OCI-LY1 (cell line): ENCODE measurements around the gene PSMD14.

Experiments
- H2AFZ ChIP-seq: fragments of 200-600 bp; sonication (generic), shearing (Covaris generic); 2 replicates; pipeline ENCODE4 v1.6.0; 2014; ENCODE audit warnings: antibody characterized with exemption, mild to moderate bottlenecking, low read length
- H3F3A ChIP-seq: fragments of 200-600 bp; sonication (generic), shearing (Covaris generic); 2 replicates; pipeline ENCODE4 v1.6.0; 2014; ENCODE audit warnings: mild to moderate bottlenecking, antibody characterized with exemption, low read length, moderate library complexity; ENCODE audit not compliant: insufficient read depth
- H3K27ac ChIP-seq: fragments of 200-600 bp; sonication (generic); 2 replicates; pipeline ENCODE4 v1.5.1; 2014; ENCODE audit warnings: low read length, mixed run types, mild to moderate bottlenecking, low read depth; ENCODE audit not compliant: poor library complexity, severe bottlenecking
- H3K27me3 ChIP-seq: fragments of 200-600 bp; sonication (generic); 2 replicates; pipeline ENCODE4 v1.6.0; 2014; ENCODE audit warnings: antibody characterized with exemption, mild to moderate bottlenecking, low read length, moderate library complexity; ENCODE audit not compliant: insufficient read depth
- H3K36me3 ChIP-seq: fragments of 200-600 bp; sonication (generic); 2 replicates; pipeline ENCODE4 v1.6.1; 2014; ENCODE audit warnings: mild to moderate bottlenecking, antibody characterized with exemption, low read length, moderate library complexity, mixed read lengths; ENCODE audit not compliant: insufficient read depth
- H3K4me1 ChIP-seq: fragments of 200-600 bp; sonication (generic); 2 replicates; pipeline ENCODE4 v1.5.1; 2014; ENCODE audit warnings: mild to moderate bottlenecking, low read length, moderate library complexity; ENCODE audit not compliant: insufficient read depth, severe bottlenecking
- H3K4me2 ChIP-seq: fragments of 200-600 bp; sonication (generic), shearing (Covaris generic); 2 replicates; pipeline ENCODE4 v1.6.1; 2014; ENCODE audit warnings: low read length
- H3K4me3 ChIP-seq: fragments of 200-600 bp; sonication (generic); 2 replicates; pipeline ENCODE4 v1.5.1; 2014; ENCODE audit warnings: low read length, low read depth, mild to moderate bottlenecking, mixed read lengths; ENCODE audit not compliant: poor library complexity, severe bottlenecking
- H3K79me2 ChIP-seq: fragments of 200-600 bp; shearing (Covaris generic); 2 replicates; pipeline ENCODE4 v1.6.1; 2016; ENCODE audit warnings: mixed run types, low read length, mixed read lengths; ENCODE audit not compliant: insufficient read depth
- H3K9ac ChIP-seq: fragments of 200-600 bp; sonication (generic), shearing (Covaris generic); 2 replicates; pipeline ENCODE4 v1.6.1; 2014; ENCODE audit warnings: mild to moderate bottlenecking, low read length, mixed read lengths
- H3K9me2 ChIP-seq: fragments of 200-600 bp; sonication (generic), shearing (Covaris generic); 2 replicates; pipeline ENCODE4 v1.6.1; 2014; ENCODE audit warnings: low read depth, mild to moderate bottlenecking, low read length, mixed read lengths
- H3K9me3 ChIP-seq: fragments of 200-600 bp; shearing (Covaris generic); 2 replicates; pipeline ENCODE4 v1.6.1; 2014; ENCODE audit warnings: low read length, mixed read lengths
- H4K20me1 ChIP-seq: fragments of 200-600 bp; sonication (generic), shearing (Covaris generic); 2 replicates; pipeline ENCODE4 v1.6.0; 2016; ENCODE audit warnings: mild to moderate bottlenecking, low read length; ENCODE audit not compliant: insufficient read depth
- CTCF ChIP-seq: fragments of 200-600 bp; sonication (generic), shearing (Covaris generic); IDR thresholded peaks from 2 replicates; pipeline ENCODE4 v1.5.1; 2017; ENCODE audit warnings: mild to moderate bottlenecking, antibody characterized with exemption, low read length, moderate library complexity, mixed read lengths
- EZH2 ChIP-seq: fragments of 200-600 bp; sonication (generic), shearing (Covaris generic); IDR thresholded peaks from 2 replicates; pipeline ENCODE4 v1.8.0; 2017; ENCODE audit warnings: borderline replicate concordance, mixed run types, mild to moderate bottlenecking, antibody characterized with exemption, low read length, moderate library complexity, mixed read lengths

The PSMD14 gene

GRCh38 chr2:161400076-161400475 is 91.9 kb downstream of the PSMD14 start:
- TF ChIP-seq CTCF (no peak), EZH2 (no peak)
- H3K9ac ChIP-seq = no peak overlapping the region
- peaks cover 78% of the 10 kb centered on the region for H3K36me3 ChIP-seq
- H3F3A ChIP-seq = no peaks in the 10 kb centered on the region
- no peaks in the 10 kb centered on the region for H3K79me2 ChIP-seq
- H3K9me2 ChIP-seq = no peaks in the 10 kb centered on the region; the same call in 1 of the 2 replicates
- H2AFZ ChIP-seq = no peak overlapping the region
- no peaks in the 10 kb centered on the region for H4K20me1 ChIP-seq
- H3K4me2 ChIP-seq = no peak overlapping the region
- no peaks in the 10 kb centered on the region for H3K4me1 ChIP-seq
- H3K27ac ChIP-seq = no peak overlapping the region
- H3K9me3 ChIP-seq = no peaks in the 10 kb centered on the region
- no peaks in the 10 kb centered on the region for H3K27me3 ChIP-seq
- H3K4me3 ChIP-seq = no peak overlapping the region

- H3K27me3 ChIP-seq = no peaks in the 10 kb centered on the region
- H3K4me3 ChIP-seq = no peak overlapping the region
- TF ChIP-seq EZH2 (no peak), CTCF (no peak)
- H3K79me2 ChIP-seq = no peaks in the 10 kb centered on the region
- no peak overlapping the region for H3K4me2 ChIP-seq
- H2AFZ ChIP-seq = no peak overlapping the region
- peaks cover 56% of the 10 kb centered on the region for H3K36me3 ChIP-seq
- no peaks in the 10 kb centered on the region for H3F3A ChIP-seq
- H3K9me2 ChIP-seq = no peaks in the 10 kb centered on the region; the same call in 1 of the 2 replicates
- no peak overlapping the region for H3K9ac ChIP-seq
- no peaks in the 10 kb centered on the region for H4K20me1 ChIP-seq
- H3K4me1 ChIP-seq = no peaks in the 10 kb centered on the region
- H3K9me3 ChIP-seq = no peaks in the 10 kb centered on the region
- no peak overlapping the region for H3K27ac ChIP-seq
These were observed 94.1 kb downstream of the PSMD14 start for GRCh38 chr2:161402297-161402696.

- no peaks in the 10 kb centered on the region for H3K9me3 ChIP-seq
- H3K9me2 ChIP-seq = no peaks in the 10 kb centered on the region
- peaks cover 43% of the 10 kb centered on the region for H3K36me3 ChIP-seq
- no peak overlapping the region for H2AFZ ChIP-seq
- no peaks in the 10 kb centered on the region for H3K79me2 ChIP-seq
- no peak overlapping the region for H3K4me2 ChIP-seq
- H3K9ac ChIP-seq = no peak overlapping the region
- no peak overlapping the region for H3K27ac ChIP-seq
- H3K27me3 ChIP-seq = no peaks in the 10 kb centered on the region
- TF ChIP-seq CTCF (no peak), EZH2 (no peak)
- no peaks in the 10 kb centered on the region for H3F3A ChIP-seq
- H3K4me3 ChIP-seq = no peak overlapping the region
- no peaks in the 10 kb centered on the region for H4K20me1 ChIP-seq
- no peaks in the 10 kb centered on the region for H3K4me1 ChIP-seq
These were observed 98.1 kb downstream of the PSMD14 start for GRCh38 chr2:161406316-161406715.
